PC-9 (cell line): ENCODE results near the gene CLIC1. TPM values are rescaled to one million over a fixed set of nuclear protein-coding genes. Genes with fewer than 3 reads are reported as not detected.
A peak's percentile ranks its signal among the peaks of the same experiment; 100 is the strongest.

Experiments used
- BruUV-seq: library from RNA; stranded (reverse); fragments of 400-500 nt; replicated peaks from 2 replicates; lab custom pipeline; 2021; lab: Mats Ljungman, UMichigan
- CTCF ChIA-PET: fragments of 300-600 bp; sonication (Branson Sonifier 250); formaldehyde crosslinking; loops from one replicate; lab custom pipeline; 2022; ENCODE audit warnings: antibody characterized with exemption; lab: Charles Lee
- POLR2A ChIA-PET: fragments of 300-600 bp; sonication (Branson Sonifier 250); formaldehyde crosslinking; loops from one replicate; lab custom pipeline; 2022; ENCODE audit warnings: antibody characterized with exemption; ENCODE audit not compliant: unreplicated experiment; lab: Charles Lee
- DNase-seq, 2 experiments: peaks; one replicate each; pipeline versions ENCODE4 v3.0.0 to v3.0.0-alpha.2; 2015 to 2022; ENCODE audit warnings: mixed read lengths in 1 of 2
- H2AFZ ChIP-seq: fragments of 200-600 bp; sonication (generic); 2 replicates; pipeline ENCODE4 v1.8.1; 2017; ENCODE audit warnings: antibody characterized with exemption
- H3F3A ChIP-seq: fragments of 200-600 bp; sonication (generic); 2 replicates; pipeline ENCODE4 v1.8.1; 2017; ENCODE audit warnings: antibody characterized with exemption, mild to moderate bottlenecking, low read depth; ENCODE audit not compliant: insufficient read depth
- H3K27ac ChIP-seq: fragments of 200-600 bp; sonication (generic); 2 replicates; pipeline ENCODE4 v1.6.1; 2016; ENCODE audit warnings: mixed run types
- H3K27me3 ChIP-seq: fragments of 200-600 bp; sonication (generic); 2 replicates; pipeline ENCODE4 v1.6.1; 2016; ENCODE audit warnings: low read depth, mixed run types; ENCODE audit not compliant: insufficient read depth
- H3K36me3 ChIP-seq: fragments of 200-600 bp; sonication (generic); 2 replicates; pipeline ENCODE4 v1.6.1; 2016; ENCODE audit warnings: low read depth, mixed run types
- H3K4me1 ChIP-seq: fragments of 200-600 bp; sonication (generic); replicated peaks from 2 replicates; pipeline ENCODE4 v1.6.1; 2016; ENCODE audit warnings: mixed run types; ENCODE audit not compliant: insufficient read depth
- H3K4me2 ChIP-seq: fragments of 200-600 bp; sonication (generic); 2 replicates; pipeline ENCODE4 v1.6.1; 2017; ENCODE audit warnings: mixed run types
- H3K4me3 ChIP-seq: fragments of 200-600 bp; sonication (generic); 2 replicates; pipeline ENCODE4 v1.6.1; 2016; ENCODE audit warnings: mixed run types
- H3K79me2 ChIP-seq: fragments of 200-600 bp; sonication (generic); 2 replicates; pipeline ENCODE4 v1.6.1; 2017; ENCODE audit warnings: low read depth, mixed run types
- H3K9me2 ChIP-seq: fragments of 200-600 bp; sonication (generic); 2 replicates; pipeline ENCODE4 v1.8.1; 2017; ENCODE audit warnings: mild to moderate bottlenecking; ENCODE audit not compliant: insufficient read depth
- H3K9me3 ChIP-seq: fragments of 200-600 bp; sonication (generic); 2 replicates; pipeline ENCODE4 v1.8.1; 2016; ENCODE audit warnings: low read depth; ENCODE audit not compliant: insufficient read depth
- H4K20me1 ChIP-seq: fragments of 200-600 bp; sonication (generic); 2 replicates; pipeline ENCODE4 v1.8.1; 2017; ENCODE audit not compliant: insufficient read depth
- CTCF ChIP-seq: fragments of 200-600 bp; sonication (generic); conservative IDR thresholded peaks from 2 replicates; pipeline ENCODE4 v1.6.1; 2017; ENCODE audit warnings: mixed run types, antibody characterized with exemption, mild to moderate bottlenecking, moderate library complexity
- EZH2 ChIP-seq: fragments of 200-600 bp; sonication (generic); IDR thresholded peaks from 2 replicates; pipeline ENCODE4 v1.8.0; 2017; ENCODE audit warnings: antibody characterized with exemption, low read depth
- intact Hi-C: fragments of 100-400 bp; cut with micrococcal nuclease; formaldehyde crosslinking; loops from one replicate; pipeline ENCODE4 v1.10.0; 2022; ENCODE audit not compliant: unreplicated experiment
- total RNA-seq: library from RNA; stranded (reverse); gene quantifications from 2 replicates; pipeline ENCODE4 v1.2.3, GENCODE V29; 2021

CLIC1 gene
- total RNA-seq, 1 experiment from 2014 or later, result 599 TPM

- CTCF ChIA-PET, result no interaction called here
- no peaks in the 10 kb centered on the region for H3K9me2 ChIP-seq
- intact Hi-C loops, result no loop called here
- POLR2A ChIA-PET, result interaction anchor here (0.6 kb wide), 1 partner anchor 18 kb away, joined by 6 read pairs; no protein-coding TSS in a partner anchor
- H3F3A ChIP-seq, result no peaks in the 10 kb centered on the region; the same call in 1 of the 2 replicates
- no peak for DNase-seq
- no peak overlapping the region for H2AFZ ChIP-seq
- no peak overlapping the region for H3K4me2 ChIP-seq
- H3K4me1 ChIP-seq, result no peaks in the 10 kb centered on the region; the same call in 1 of the 2 replicates
- H3K27me3 ChIP-seq, result no peaks in the 10 kb centered on the region
- no peak overlapping the region for H3K4me3 ChIP-seq
- no TSS peak for BruUV-seq
- peaks cover under 1% of the 10 kb centered on the region; the same call in 1 of the 2 replicates for H3K36me3 ChIP-seq
- no peaks in the 10 kb centered on the region for H3K9me3 ChIP-seq
- no peak overlapping the region for H3K27ac ChIP-seq
- no peak for TF ChIP-seq CTCF
- no peak for TF ChIP-seq EZH2
- H4K20me1 ChIP-seq, result no peaks in the 10 kb centered on the region
- H3K79me2 ChIP-seq, result no peaks in the 10 kb centered on the region
These were observed 44.7 kb downstream of the CLIC1 start for GRCh38 chr6:31691564-31692108.

- intact Hi-C loops, result no loop called here
- no peaks in the 10 kb centered on the region for H3K27me3 ChIP-seq
- H2AFZ ChIP-seq, result no peak overlapping the region
- CTCF ChIA-PET, result no interaction called here
- no peaks in the 10 kb centered on the region; the same call in 1 of the 2 replicates for H3K4me1 ChIP-seq
- H3K36me3 ChIP-seq, result no peaks in the 10 kb centered on the region
- H3K79me2 ChIP-seq, result no peaks in the 10 kb centered on the region
- H3K27ac ChIP-seq, result no peak overlapping the region
- no peak for DNase-seq
- no peak overlapping the region for H3K4me3 ChIP-seq
- BruUV-seq, result no TSS peak
- H3K9me3 ChIP-seq, result no peaks in the 10 kb centered on the region
- no peaks in the 10 kb centered on the region; the same call in 1 of the 2 replicates for H3F3A ChIP-seq
- POLR2A ChIA-PET, result interaction anchor here (0.6 to 0.7 kb wide), 2 partner anchors 10 to 18 kb away, joined by 3 to 6 read pairs; no protein-coding TSS in a partner anchor
- no peaks in the 10 kb centered on the region for H3K9me2 ChIP-seq
- no peak for TF ChIP-seq CTCF
- no peak for TF ChIP-seq EZH2
- H3K4me2 ChIP-seq, result no peak overlapping the region
- H4K20me1 ChIP-seq, result no peaks in the 10 kb centered on the region
These were observed 45.3 kb downstream of the CLIC1 start for GRCh38 chr6:31691078-31691463.

GRCh38 chr6:31690231-31691077 lies 45.9 kb downstream of the CLIC1 start:
- DNase-seq, result peak in 1 of 2 experiments; percentile 20
- H3K9me2 ChIP-seq, result no peaks in the 10 kb centered on the region
- BruUV-seq, result TSS peak; percentile 50
- intact Hi-C loops, result no loop called here
- no peak overlapping the region for H3K4me2 ChIP-seq
- no peaks in the 10 kb centered on the region; the same call in 1 of the 2 replicates for H3F3A ChIP-seq
- H3K79me2 ChIP-seq, result no peaks in the 10 kb centered on the region
- no peak overlapping the region for H3K27ac ChIP-seq
- TF ChIP-seq EZH2, result no peak
- no peak for TF ChIP-seq CTCF
- H2AFZ ChIP-seq, result no peak overlapping the region
- no peaks in the 10 kb centered on the region for H4K20me1 ChIP-seq
- H3K27me3 ChIP-seq, result no peaks in the 10 kb centered on the region
- POLR2A ChIA-PET, result interaction anchor here (0.7 kb wide), 1 partner anchor 9 kb away, joined by 3 read pairs; no protein-coding TSS in a partner anchor
- H3K9me3 ChIP-seq, result no peaks in the 10 kb centered on the region
- no peak overlapping the region for H3K4me3 ChIP-seq
- no peaks in the 10 kb centered on the region; the same call in 1 of the 2 replicates for H3K4me1 ChIP-seq
- H3K36me3 ChIP-seq, result no peaks in the 10 kb centered on the region
- CTCF ChIA-PET, result interaction anchor here (0.5 kb wide), 1 partner anchor 231 kb away, joined by 3 read pairs; no protein-coding TSS in a partner anchor
